Activated T-helper 1 cell treated with anti-CD3 and anti-CD28 coated beads, Interleukin-12 subunit alpha, Interleukin-12 subunit beta, Interleukin-2, Interleukin-4 antibody, amounts not matched to agents 30 ng/mL and 10 ng/mL and 1 ng/mL, durations not matched to agents 14 hours and 24 hours and 36 hours (primary cell): ENCODE results near the gene REPS1. TPM values are rescaled to one million over a fixed set of nuclear protein-coding genes. Genes with fewer than 3 reads are reported as not detected.

Experiments used
- total RNA-seq: library from RNA; stranded (reverse); gene quantifications from 2 replicates; pipeline ENCODE4 v1.2.3, GENCODE V29; 2022

REPS1 gene
- total RNA-seq, 1 donor from 2014 or later, result 74.6 TPM

Other genes with a start within 250 kb of the REPS1 start
- gene CCDC28A, start 214.5 kb downstream of the REPS1 start, total RNA-seq, result 16.1 and 17.9 TPM in 2 replicates
- gene ECT2L, start 192.2 kb downstream of the REPS1 start, total RNA-seq, result not detected in 2 replicates
- gene ABRACL, start 40.5 kb upstream of the REPS1 start, total RNA-seq, result 129 and 135 TPM in 2 replicates
- gene HECA, start 146.8 kb upstream of the REPS1 start, total RNA-seq, result 49.1 and 49.9 TPM in 2 replicates